K562 (cell line): Measurements from ENCODE around the gene MRPL4. TPM values are rescaled to one million over a fixed set of nuclear protein-coding genes. Genes with fewer than 3 reads are reported as not detected.

Source experiments
- MBD2 ChIP-seq: sonication (generic); IDR thresholded peaks from 2 replicates; pipeline ENCODE4 v1.6.1; 2016; ENCODE audit warnings: low read depth, borderline replicate concordance
- THRA ChIP-seq: fragments of 450-650 bp; IDR thresholded peaks from 2 replicates; pipeline ENCODE4 v1.6.1; 2017; ENCODE audit warnings: mild to moderate bottlenecking, moderate library complexity
- ZBTB1 ChIP-seq: sonication (generic); formaldehyde crosslinking; IDR thresholded peaks from 2 replicates; pipeline ENCODE4 v1.8.1; 2023; ENCODE audit warnings: missing genetic modification reagents, low read depth, mild to moderate bottlenecking, borderline replicate concordance
- ZNF507 ChIP-seq: conservative IDR thresholded peaks from 2 replicates; pipeline ENCODE4 v1.6.1; 2017; ENCODE audit warnings: missing genetic modification characterization, missing compliant biosample characterization
- polyA plus RNA-seq, 8 experiments: library from polyadenylated mRNA; depleted of rRNA in 4 of 8; stranded (reverse) in 5 of 8; unstranded in 3 of 8; fragments of >200 nt; fragmentation: Nextera tagmentation in 2 of 8; fragmentation: Illumina TruSeq in 1 of 8; extraction: Ambion mirVana in 2 of 8; extraction: Trizol in 1 of 8; gene quantifications; 2 replicates each; pipeline versions ENCODE4 v1.2.1 to v1.2.3, GENCODE V29; 2011 to 2014; ENCODE audit warnings: inconsistent platforms in 1 of 8, missing spikeins in 1 of 8
- total RNA-seq, 7 experiments: library from RNA; depleted of rRNA in 6 of 7; stranded (reverse); fragments of >200 nt in 6 of 7; fragmentation: Illumina TruSeq in 2 of 7; extraction: Trizol in 2 of 7; gene quantifications; 2 replicates each; pipeline versions ENCODE4 v1.2.1 to v1.2.3, GENCODE V29; 2011 to 2021; ENCODE audit warnings: low replicate concordance in 1 of 7
- TF ChIP-seq, protein P1 (sequence below): sonication (generic); formaldehyde crosslinking; IDR thresholded peaks from 2 replicates; pipeline ENCODE4 v1.8.0; 2022; ENCODE audit warnings: missing genetic modification reagents, mild to moderate bottlenecking, moderate library complexity, borderline replicate concordance
- TF ChIP-seq, protein P2 (sequence below): fragments of 200-600 bp; sonication (generic); IDR thresholded peaks from one replicate; pipeline ENCODE4 v1.6.1; 2012; ENCODE audit warnings: mild to moderate bottlenecking, low read depth, low read length, inconsistent platforms

Gene MRPL4
- total and polyA plus RNA-seq, 9 of the 15 experiments (the other 6 are each of a cell fraction or from before 2014, with no cell fraction given): 1.4 to 239 (median 64.9) TPM

GRCh38 chr19:10230861-10231611 lies 21.0 kb upstream of the MRPL4 start, which contains the start of gene S1PR2 (continued):
- 0 out of 2 replicates have a peak, but pooled peaks have one; percentile 26 for TF ChIP-seq MBD2
- TF ChIP-seq ZBTB1 (CRISPR knock-in tag): no peak
- TF ChIP-seq, protein P1, sequence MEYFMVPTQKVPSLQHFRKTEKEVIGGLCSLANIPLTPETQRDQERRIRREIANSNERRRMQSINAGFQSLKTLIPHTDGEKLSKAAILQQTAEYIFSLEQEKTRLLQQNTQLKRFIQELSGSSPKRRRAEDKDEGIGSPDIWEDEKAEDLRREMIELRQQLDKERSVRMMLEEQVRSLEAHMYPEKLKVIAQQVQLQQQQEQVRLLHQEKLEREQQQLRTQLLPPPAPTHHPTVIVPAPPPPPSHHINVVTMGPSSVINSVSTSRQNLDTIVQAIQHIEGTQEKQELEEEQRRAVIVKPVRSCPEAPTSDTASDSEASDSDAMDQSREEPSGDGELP (CRISPR knock-in tag): peak; percentile 31; the same call in 1 of the 2 replicates
- no peak for TF ChIP-seq THRA
- no peak for TF ChIP-seq ZNF507 (tag)
- TF ChIP-seq, protein P2, sequence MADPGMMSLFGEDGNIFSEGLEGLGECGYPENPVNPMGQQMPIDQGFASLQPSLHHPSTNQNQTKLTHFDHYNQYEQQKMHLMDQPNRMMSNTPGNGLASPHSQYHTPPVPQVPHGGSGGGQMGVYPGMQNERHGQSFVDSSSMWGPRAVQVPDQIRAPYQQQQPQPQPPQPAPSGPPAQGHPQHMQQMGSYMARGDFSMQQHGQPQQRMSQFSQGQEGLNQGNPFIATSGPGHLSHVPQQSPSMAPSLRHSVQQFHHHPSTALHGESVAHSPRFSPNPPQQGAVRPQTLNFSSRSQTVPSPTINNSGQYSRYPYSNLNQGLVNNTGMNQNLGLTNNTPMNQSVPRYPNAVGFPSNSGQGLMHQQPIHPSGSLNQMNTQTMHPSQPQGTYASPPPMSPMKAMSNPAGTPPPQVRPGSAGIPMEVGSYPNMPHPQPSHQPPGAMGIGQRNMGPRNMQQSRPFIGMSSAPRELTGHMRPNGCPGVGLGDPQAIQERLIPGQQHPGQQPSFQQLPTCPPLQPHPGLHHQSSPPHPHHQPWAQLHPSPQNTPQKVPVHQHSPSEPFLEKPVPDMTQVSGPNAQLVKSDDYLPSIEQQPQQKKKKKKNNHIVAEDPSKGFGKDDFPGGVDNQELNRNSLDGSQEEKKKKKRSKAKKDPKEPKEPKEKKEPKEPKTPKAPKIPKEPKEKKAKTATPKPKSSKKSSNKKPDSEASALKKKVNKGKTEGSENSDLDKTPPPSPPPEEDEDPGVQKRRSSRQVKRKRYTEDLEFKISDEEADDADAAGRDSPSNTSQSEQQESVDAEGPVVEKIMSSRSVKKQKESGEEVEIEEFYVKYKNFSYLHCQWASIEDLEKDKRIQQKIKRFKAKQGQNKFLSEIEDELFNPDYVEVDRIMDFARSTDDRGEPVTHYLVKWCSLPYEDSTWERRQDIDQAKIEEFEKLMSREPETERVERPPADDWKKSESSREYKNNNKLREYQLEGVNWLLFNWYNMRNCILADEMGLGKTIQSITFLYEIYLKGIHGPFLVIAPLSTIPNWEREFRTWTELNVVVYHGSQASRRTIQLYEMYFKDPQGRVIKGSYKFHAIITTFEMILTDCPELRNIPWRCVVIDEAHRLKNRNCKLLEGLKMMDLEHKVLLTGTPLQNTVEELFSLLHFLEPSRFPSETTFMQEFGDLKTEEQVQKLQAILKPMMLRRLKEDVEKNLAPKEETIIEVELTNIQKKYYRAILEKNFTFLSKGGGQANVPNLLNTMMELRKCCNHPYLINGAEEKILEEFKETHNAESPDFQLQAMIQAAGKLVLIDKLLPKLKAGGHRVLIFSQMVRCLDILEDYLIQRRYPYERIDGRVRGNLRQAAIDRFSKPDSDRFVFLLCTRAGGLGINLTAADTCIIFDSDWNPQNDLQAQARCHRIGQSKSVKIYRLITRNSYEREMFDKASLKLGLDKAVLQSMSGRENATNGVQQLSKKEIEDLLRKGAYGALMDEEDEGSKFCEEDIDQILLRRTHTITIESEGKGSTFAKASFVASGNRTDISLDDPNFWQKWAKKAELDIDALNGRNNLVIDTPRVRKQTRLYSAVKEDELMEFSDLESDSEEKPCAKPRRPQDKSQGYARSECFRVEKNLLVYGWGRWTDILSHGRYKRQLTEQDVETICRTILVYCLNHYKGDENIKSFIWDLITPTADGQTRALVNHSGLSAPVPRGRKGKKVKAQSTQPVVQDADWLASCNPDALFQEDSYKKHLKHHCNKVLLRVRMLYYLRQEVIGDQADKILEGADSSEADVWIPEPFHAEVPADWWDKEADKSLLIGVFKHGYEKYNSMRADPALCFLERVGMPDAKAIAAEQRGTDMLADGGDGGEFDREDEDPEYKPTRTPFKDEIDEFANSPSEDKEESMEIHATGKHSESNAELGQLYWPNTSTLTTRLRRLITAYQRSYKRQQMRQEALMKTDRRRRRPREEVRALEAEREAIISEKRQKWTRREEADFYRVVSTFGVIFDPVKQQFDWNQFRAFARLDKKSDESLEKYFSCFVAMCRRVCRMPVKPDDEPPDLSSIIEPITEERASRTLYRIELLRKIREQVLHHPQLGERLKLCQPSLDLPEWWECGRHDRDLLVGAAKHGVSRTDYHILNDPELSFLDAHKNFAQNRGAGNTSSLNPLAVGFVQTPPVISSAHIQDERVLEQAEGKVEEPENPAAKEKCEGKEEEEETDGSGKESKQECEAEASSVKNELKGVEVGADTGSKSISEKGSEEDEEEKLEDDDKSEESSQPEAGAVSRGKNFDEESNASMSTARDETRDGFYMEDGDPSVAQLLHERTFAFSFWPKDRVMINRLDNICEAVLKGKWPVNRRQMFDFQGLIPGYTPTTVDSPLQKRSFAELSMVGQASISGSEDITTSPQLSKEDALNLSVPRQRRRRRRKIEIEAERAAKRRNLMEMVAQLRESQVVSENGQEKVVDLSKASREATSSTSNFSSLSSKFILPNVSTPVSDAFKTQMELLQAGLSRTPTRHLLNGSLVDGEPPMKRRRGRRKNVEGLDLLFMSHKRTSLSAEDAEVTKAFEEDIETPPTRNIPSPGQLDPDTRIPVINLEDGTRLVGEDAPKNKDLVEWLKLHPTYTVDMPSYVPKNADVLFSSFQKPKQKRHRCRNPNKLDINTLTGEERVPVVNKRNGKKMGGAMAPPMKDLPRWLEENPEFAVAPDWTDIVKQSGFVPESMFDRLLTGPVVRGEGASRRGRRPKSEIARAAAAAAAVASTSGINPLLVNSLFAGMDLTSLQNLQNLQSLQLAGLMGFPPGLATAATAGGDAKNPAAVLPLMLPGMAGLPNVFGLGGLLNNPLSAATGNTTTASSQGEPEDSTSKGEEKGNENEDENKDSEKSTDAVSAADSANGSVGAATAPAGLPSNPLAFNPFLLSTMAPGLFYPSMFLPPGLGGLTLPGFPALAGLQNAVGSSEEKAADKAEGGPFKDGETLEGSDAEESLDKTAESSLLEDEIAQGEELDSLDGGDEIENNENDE: no peak
